Cortex of kidney (tissue), 1 donor: ENCODE data around the gene NALCN.

ENCODE experiments used
- DNase-seq: peaks from one replicate; lab custom pipeline; 2025; lab: John Stamatoyannopoulos, UW

Gene NALCN

DNA sequence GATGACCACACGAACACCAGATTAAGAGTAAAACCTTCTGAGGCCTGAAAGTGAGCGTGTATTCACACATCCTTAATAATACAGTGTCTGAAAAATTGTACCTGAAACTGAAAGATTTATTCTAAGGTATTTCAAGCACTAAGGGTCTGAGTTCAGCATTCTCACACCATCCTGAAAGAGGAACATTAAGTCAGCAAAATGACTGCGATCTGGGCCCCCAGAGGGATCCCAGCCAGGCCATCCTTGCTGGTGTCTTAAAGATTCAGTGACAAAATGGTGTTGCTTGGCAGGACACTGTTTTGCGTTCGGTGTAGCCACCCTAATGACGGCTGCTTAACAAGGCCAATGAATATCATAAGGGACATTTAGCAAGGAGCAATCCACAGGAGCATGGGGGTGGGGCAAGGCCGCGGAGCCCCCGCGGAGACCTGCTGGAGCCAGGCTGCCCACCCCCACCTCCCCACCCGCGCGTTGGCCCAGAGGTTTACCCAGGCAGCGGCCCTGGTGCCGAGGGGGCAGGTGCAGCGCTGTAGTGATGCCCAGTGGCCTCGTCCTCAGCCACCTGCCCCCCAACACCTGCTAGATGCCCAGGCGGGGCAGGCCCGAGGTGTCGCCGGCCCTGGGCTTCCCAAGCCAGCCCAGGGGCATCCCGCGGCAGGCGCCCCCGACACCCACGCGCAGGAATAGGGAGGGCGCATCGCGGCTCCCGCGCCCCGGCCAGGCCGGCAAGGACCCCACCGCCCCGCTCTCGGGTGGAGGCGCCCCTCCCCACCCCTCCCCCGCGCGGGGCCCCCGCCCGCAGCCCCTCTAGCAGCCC, 742 bp downstream of the NALCN start:
- DNase-seq, result no peak

DNA sequence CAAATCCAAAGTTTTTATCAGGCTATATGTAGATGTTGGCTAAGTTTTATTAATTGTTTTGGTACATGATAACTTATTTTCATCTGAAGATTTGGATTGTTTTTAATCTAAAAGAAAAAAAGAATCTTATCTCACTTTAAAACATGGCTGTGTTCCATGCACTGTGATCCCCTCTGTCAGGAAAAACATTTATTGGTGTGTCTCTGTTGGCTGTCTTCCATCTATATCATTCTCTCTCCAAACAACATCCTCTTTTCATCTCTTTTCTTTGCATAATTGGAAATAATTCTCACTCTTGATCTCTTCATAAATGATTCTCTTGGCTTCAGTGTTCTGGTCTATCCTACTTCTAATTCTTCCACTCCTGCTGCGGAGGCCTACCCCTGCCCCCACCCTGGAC, 4.2 kb downstream of the NALCN start:
- no peak for DNase-seq

DNA sequence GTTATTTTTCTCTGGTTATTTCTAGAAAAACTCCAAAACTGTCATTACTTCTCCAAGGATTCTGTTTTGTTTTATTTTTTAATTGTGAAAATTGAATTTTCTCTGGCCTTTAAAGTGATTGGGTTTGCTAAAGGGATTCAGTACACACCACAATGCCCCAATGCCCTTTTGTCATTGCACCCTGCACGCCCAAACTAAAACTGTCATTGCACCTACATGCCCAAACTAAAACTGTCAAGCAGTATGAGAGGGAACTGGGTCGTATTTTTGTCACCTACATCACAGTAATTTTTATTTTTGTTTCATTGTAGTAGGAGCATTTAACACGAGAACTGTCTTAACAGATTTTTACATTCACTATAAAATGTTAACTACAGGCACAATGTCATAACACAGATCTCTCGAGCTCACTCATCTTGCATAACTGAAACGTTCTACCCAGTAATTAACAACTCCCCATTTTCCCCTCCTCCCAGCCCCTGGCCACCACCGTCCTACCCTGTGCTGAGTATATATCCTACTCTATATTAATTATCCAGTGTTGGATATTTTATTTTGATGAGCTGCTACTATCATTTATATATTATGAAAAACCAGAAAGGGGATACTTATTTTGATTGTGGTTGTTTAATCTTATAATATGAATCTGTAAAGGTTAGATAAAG, 7.2 kb downstream of the NALCN start:
- no peak for DNase-seq

DNA sequence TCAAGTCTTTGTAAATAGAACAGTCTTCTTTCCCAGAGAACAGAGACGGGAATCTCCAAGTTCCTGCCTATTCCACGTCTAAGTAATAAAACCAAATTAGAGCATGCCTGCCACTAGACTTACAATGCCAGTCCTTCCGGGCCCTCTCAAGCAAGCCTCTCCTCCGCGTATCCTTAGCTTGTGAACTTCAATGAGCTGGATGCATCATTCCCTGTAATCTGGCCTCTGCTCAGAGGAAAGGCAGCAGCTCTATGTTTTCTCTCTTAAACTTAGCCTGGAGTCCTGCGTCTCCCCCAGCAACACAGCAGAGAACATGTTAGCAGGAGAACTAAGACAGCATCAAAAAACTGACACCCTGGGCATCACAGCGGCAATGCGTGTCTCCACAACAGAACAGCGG, 8.2 kb downstream of the NALCN start:
- DNase-seq, result no peak

DNA sequence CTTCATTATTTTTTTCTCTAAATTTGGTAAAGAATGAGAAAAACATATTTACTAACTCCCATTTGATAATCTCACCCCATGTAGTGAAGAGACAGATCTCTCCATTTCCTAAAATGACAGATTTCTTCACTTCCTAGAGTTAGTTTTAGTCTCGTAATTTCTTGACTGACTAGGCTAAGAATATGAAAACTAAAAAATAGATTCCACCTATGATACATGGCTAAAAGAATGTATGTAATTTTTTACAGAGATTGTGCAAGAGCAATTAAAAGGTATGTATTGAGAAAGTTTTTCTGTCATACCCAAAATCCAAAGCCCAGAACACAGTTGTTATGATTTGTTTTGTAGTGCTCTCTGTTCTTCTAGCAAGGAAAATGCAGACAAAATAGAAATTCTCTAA, 9.5 kb downstream of the NALCN start:
- DNase-seq, result no peak

DNA sequence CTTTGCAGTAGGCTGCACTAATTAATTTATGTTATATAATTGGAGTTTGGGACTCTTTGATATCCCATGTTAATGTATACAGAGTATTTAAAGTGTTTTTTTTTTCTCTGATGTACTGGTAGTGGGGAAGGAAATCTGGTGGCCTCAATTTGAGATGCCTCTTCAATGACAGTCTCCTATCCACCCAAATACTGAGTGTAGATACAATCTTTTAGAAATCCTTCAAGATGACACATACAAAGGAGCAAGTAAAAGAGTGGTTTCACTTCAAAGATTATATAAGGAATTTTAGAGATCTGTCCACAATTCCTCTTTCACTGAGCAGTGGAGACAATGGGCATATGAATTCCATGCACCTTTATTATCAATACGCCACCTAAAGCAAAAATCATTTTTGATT, 15.1 kb downstream of the NALCN start:
- no peak for DNase-seq

DNA sequence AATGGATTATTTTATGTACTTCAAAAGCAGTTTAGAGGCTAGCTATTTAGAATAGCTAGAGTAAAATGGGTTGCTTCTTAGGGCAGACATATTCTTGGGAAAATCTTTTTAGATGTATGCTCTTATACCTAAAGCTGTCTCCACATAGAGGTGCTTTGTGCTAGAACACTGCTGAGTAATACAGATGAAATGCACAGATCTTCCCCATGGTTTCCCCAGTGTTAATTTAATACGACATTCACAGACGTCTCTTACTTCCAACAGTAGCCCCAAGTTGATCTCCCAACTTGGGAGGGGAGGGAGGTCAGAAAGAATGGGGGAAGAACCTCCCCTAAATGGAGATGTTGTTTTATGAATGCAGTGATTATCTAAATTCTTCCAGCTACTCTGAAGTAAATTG, 16.9 kb downstream of the NALCN start:
- DNase-seq, result no peak

DNA sequence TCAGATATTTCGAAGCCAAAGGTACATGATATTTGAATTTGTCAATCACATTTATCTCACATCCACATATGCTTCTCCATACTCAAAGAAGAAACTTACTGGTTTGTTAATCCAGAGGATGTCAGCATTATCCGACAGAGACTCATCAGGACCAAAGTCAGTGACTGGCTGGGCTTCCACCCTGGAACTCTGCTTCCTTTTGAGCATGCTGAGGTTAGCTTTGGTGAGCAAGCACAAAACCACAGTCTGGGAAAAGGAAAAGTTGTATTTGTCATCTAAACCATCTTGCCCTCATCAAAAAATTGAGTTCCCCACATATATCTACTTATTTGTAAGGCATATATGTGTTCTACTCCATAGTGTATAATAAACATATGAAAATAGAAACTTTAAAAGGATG, 17.4 kb downstream of the NALCN start:
- no peak for DNase-seq

DNA sequence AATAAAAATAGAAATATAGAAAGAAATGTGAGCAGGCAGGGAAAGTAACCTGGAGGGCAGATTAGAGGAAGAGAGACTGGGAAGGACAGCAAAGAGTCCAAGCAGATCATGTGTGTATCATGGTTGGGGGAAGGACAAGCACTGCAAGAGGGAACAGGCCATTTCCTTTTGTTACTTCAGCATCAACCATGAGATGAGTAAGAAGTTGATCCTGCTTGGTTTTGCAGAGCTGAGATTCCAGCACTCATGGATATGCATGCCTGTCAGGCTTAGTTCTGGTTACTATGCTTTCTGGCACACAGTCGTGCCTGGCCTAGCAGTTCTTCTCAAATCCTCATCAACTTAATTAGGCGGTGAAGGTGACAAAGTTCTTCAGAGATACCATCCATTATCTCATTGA, 18.1 kb downstream of the NALCN start:
- no peak for DNase-seq

DNA sequence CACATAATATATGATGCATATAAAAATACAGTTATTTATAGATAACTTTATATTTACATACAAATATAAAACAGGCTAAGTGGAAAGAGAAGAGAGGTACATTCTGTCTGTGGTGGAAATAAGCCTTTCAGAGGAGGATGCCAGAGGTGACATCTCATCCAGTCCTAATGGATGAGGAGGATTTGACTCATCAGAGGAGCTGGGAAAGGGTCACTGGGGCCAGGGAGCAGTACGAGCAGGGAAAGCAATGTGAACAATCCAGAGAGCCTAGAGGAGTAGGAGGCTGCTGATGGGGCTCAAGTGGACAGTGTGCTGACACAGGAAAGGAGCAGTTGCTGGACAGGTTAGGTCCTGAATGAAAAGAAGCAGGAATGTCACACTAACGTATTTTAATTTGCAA, 18.6 kb downstream of the NALCN start:
- no peak for DNase-seq

DNA sequence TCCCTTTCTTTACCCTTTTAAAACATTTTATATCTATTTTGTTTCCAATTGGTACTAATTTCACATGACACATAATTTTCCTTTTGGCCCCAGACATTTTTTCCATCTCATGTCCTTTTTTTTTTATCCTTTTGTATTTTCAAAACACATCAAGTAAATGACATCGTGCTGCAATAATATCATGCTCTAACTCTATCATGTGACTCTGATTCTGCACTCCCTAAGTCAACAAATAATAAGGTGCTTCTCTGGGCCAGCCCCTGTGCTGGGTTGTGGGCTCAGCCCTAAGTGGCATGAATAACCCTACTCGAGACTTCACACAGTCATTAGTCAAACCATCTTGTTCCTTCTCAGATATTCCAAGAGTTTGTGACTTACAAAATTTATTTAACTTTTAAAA, 21.7 kb downstream of the NALCN start:
- DNase-seq, result no peak

DNA sequence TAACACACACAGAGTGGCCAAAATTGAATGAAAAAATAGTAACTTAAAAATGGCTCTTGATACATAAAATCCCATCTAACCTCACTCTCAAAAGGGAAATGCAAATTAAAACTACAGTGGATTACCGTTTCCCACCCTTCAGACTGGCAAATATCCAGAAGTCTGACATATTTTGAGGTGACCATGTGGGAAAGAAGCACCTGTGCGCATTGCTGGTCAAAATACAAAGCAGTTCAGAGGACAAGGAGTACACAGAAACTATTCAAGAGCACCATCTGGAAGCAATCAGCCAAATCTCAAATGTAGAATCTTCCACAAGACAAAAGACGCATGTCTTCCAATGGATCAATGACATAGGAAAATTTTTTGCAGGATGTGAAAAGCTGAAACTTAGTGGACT, 23.2 kb downstream of the NALCN start:
- DNase-seq, result no peak

DNA sequence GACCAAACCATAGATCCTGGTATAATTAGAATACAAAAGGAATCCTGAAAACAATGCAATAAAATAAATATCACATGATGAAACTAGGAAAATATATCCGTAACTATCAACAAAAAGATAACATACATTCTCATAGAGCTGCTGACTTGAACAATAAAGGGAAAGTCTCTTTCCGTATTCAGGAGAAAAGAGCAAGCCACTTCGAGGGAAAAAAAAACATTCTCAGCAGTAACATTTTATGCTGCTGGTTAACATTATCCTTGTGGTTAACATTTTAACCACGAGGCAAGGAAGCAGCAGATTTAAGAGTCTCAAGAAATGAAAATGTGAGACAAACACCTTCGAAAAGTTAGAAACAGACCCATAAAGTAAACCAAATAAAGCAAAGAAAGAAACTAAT, 25.8 kb downstream of the NALCN start:
- no peak for DNase-seq

DNA sequence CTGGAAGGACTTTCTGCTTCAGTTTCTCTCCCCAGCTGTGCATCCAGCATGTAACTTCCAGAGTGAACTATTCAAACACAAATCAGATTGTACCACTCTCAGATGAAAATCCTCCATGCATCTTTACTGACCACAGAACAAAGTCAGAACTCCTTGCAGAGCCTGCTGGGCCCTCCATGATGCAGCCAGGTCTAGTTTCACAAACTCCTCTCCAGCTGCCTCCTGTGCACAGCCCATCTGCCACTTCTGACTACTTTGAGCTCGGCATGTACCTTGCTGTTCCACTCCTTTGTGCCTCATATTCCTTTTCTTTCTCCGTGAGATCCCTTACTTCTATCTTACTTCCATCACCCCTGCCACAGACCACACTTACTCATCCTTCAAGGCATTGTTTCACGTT, 31.4 kb downstream of the NALCN start:
- DNase-seq, result no peak

DNA sequence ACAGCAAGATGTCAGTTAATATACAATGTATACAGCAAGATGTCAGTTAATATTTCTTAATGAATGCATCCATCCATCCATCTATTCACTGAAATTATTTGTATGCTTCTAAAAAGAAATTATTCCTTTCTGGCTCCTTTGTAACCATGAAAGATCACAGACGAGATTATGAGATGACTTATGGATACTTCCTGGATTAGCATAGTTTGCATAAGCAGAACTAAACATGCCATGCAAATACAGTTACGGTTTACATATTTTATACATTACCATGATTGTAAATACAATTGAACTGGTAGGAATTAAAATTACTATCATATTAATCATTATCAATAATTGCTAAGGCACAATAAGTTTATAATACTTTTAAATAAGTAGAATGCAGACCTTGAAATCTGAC, 32.7 kb downstream of the NALCN start:
- DNase-seq, result no peak

DNA sequence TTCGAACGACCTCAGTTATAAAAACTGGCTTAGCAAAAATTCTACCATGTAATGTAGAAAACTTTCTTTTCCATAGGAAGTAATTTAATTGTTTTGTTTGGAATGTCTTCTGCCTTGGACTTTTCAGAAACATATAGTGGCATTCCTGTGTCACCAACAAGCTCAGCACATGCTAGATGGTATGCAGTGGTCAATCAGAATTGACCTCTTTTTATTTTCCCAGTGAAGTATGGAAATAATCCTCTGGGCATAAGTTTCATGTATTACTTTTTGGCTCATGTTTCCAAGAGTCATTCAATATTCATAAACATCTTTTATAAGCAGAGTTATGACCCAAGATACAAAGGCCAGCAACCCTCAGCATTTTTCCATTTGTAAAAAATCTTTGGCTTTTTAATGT, 33.6 kb downstream of the NALCN start:
- DNase-seq, result no peak

DNA sequence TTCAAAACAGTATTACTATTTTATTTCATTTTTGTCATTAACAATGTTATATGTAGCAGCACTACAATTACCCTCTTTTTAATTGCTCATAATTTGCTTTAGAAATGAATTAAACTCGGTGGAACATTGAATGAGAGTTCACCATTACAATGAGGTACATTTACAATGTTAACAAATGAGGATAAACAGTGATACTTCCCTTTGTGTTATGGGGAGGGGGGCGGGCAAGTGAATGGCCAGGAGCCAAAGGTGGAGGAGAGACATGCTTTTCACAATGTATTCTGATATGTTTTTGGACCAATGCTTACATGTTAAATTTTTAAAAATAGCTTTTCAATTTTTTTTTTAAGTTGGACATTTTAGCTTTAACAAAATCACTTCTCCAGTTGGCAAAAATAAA, 34.2 kb downstream of the NALCN start:
- DNase-seq, result no peak

DNA sequence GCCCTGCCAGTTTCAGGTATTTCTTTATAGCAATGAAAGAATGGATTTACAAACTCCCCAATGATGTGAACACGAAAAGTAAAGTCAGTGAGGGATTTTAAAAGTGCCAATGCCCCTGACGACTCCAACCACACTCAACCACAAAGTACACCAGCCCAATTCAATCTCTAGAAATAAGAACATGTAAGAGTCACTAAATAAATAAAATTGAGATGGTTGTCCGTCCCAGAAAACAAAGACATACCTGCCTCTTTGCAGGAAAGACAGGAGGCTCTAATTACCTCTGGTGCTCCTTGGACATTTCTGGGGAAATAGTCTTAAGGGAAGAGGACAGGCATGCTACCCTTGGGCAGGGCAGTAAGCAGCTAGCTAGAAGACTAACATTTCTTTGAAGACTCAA, 55.8 kb downstream of the NALCN start:
- DNase-seq, result no peak

DNA sequence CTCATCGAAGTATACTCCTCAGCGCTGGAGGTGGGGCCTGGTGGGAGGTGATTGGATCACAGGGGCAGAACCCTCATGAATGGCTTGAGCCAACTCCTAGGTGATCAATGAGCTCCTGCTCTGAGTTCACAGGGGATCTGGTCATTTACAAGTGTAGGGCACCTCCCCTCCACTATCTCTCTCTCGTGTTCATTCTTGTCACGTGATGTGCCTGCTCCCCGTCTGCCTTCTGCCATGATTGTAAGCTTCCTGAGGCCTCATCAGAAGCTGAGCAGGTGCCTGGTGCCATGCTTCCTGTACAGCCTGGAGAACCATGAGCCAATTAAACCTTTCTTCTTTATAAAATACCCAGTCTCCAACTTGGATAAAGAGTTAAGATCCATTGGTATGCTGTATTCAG, 61.4 kb downstream of the NALCN start:
- no peak for DNase-seq

DNA sequence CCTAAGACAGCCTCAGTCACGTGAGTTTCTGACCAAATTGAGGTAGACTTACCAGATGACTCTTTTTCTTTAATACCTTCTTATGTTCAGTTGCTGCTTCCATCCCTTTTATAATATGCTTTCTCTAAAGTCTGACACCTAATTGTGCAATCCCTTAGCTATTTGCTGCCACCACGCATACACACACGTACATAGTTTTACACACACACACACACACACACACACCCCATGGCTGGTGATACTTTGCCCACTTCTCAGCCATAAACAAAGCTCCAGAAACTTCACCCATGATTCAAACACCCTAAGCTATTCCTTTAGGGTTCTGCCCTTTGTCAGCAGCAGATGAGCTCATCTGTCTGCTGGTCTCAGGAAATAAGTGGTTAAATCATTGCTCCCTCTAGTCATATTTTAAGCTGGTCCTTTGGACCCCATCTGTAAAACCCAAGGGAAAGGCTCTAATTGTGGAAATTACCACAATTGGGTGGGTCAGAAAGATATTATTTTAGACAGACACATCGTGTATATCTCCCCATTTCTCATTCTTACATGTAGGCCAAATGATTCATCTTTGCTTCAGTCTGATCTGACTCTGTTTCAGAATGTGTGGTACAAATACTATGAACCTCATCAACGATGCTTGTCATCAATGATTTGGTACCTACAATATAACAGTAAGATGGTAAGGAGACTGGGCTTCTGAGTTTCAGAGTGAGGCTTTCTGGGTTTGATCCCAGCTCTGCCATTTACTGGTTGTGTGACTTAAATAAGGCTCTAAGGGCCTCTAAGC, 69.2 kb downstream of the NALCN start:
- DNase-seq, result no peak

DNA sequence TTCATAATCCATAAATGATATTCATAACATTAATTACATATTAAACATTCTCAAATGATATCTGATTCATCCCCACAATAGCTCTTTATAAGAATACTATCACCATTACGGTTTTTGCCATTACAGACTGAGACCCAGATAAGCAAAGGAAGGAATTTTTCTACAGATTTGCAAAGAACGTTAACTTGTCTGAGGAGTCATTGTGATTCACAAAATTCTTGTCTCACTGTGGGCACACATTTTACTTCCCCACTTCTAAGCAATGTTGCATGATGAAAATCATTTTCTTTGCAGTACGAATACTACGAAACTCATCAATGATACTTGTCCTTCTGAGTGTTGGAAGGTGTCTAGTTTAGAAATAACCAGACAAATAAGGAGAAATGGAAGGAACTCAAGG, 70.1 kb downstream of the NALCN start:
- no peak for DNase-seq

DNA sequence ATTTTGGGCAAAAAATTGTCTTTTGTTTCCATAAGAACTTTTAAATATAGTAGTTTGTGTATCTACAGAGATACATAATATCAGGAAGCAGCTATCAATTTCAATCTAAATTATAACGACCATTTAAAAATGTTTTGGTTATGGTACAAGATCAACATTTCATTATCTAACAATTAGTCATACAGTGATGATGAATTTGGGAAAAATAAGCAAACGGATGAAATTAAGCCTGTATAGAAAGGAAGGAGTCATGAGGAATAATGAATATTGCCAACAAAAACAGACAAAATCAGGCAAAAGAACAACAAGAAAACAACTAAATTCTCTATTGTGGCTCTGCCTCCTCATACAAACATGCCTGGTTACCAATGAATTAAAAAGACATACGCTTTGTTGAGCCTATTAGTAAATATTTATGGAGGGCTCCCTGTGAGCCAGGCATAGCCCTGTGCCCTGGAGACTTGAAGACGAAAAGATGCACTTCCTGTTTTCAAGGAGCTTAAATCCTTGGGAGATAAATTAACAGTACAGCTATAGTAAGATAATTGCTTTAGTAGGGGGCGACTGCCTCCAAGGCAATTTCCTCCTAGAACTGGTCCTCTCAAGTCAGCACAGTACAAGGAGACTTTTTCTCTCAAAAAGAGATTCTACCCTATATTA, 73.0 kb downstream of the NALCN start:
- DNase-seq, result no peak

DNA sequence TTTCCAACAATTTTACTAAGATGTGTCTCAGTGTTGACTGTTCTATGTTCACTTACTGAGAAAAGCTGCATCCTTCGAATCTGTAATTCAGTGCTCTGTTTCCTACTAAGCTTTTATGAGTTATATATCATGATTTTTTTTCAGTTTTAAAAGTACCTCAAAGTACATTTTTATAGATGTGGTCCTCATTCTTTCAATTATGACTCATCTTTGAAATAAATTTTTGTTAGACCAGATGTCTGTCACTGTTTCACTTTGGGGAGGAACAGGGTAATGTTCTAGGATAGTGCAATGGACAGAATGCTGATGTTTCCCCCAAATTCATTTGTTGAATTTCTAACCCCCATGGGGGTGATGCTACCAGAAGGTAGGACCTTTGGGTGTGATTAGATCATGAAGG, 74.8 kb downstream of the NALCN start:
- no peak for DNase-seq
